ENCODE results near the gene WDFY4. TPM values are rescaled to one million over a fixed set of nuclear protein-coding genes. Genes with fewer than 3 reads are reported as not detected.

WDFY4 gene
- total RNA-seq, 1 experiment from 2014 or later, result 0.23 TPM

DNA sequence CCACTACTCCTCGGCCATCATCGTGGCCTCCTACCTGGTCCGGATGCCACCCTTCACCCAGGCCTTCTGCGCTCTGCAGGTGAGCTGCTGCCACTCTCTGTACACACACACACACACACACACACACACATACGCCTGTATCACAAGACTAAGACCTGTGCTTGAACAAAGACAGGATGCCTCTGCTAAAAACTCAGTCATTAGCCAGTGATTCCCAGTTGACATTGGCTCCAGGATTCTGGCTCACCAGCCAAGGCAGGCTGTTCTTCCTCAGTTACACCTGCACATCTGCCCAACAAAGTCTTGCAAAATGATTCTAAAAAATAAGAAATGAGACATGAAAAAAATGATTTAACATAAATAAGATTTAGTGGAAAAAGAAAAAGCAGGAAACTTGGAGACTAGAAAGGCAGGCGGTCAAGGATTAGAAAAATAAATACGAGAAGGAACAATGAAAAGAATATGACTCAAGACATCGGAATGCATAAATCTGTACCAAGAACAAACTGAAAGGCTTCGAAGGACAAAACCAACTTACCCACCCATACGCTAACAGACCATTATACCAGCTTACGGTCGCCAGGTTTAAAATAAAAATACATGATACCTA lies 262.3 kb downstream of the WDFY4 start:
- intact Hi-C loops (cut with micrococcal nuclease; ENCODE audit: unreplicated experiment) (no loop called here), in situ Hi-C loops (cut with HindIII; ENCODE audit: low pct_unique_long_range_greater_than_20kb, low sequenced_read_pairs) (no loop called here)
- no peaks in the 10 kb centered on the region for H3K9me3 ChIP-seq (ENCODE audit: control insufficient read depth, insufficient read depth, low read depth, low read length)
- no peak overlapping the region for H3K4me3 ChIP-seq (ENCODE audit: low read depth in 2 of 2, low read length in 2 of 2)
- POLR2A ChIA-PET, result no interaction called here
- CTCF ChIA-PET, result no interaction called here
- DNase-seq (ENCODE audit: low read depth, low spot score), result no peak
- ATAC-seq, result no peak
- TF ChIP-seq, protein P1, sequence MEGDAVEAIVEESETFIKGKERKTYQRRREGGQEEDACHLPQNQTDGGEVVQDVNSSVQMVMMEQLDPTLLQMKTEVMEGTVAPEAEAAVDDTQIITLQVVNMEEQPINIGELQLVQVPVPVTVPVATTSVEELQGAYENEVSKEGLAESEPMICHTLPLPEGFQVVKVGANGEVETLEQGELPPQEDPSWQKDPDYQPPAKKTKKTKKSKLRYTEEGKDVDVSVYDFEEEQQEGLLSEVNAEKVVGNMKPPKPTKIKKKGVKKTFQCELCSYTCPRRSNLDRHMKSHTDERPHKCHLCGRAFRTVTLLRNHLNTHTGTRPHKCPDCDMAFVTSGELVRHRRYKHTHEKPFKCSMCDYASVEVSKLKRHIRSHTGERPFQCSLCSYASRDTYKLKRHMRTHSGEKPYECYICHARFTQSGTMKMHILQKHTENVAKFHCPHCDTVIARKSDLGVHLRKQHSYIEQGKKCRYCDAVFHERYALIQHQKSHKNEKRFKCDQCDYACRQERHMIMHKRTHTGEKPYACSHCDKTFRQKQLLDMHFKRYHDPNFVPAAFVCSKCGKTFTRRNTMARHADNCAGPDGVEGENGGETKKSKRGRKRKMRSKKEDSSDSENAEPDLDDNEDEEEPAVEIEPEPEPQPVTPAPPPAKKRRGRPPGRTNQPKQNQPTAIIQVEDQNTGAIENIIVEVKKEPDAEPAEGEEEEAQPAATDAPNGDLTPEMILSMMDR (IDR thresholded peaks at IDR 0.05), result no peak
- TF ChIP-seq, protein P2, sequence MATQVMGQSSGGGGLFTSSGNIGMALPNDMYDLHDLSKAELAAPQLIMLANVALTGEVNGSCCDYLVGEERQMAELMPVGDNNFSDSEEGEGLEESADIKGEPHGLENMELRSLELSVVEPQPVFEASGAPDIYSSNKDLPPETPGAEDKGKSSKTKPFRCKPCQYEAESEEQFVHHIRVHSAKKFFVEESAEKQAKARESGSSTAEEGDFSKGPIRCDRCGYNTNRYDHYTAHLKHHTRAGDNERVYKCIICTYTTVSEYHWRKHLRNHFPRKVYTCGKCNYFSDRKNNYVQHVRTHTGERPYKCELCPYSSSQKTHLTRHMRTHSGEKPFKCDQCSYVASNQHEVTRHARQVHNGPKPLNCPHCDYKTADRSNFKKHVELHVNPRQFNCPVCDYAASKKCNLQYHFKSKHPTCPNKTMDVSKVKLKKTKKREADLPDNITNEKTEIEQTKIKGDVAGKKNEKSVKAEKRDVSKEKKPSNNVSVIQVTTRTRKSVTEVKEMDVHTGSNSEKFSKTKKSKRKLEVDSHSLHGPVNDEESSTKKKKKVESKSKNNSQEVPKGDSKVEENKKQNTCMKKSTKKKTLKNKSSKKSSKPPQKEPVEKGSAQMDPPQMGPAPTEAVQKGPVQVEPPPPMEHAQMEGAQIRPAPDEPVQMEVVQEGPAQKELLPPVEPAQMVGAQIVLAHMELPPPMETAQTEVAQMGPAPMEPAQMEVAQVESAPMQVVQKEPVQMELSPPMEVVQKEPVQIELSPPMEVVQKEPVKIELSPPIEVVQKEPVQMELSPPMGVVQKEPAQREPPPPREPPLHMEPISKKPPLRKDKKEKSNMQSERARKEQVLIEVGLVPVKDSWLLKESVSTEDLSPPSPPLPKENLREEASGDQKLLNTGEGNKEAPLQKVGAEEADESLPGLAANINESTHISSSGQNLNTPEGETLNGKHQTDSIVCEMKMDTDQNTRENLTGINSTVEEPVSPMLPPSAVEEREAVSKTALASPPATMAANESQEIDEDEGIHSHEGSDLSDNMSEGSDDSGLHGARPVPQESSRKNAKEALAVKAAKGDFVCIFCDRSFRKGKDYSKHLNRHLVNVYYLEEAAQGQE (IDR thresholded peaks at IDR 0.05; ENCODE audit: insufficient read depth in 1 of 2, low read depth in 2 of 2, low read length in 1 of 2), result no peak
- H3K4me1 ChIP-seq (ENCODE audit: control insufficient read depth, insufficient read depth, low read length), result no peaks in the 10 kb centered on the region
- no peak overlapping the region for H3K27ac ChIP-seq (ENCODE audit: low read length)
- peaks cover 2% of the 10 kb centered on the region; the same call in 1 of the 2 replicates for H3K27me3 ChIP-seq (ENCODE audit: control insufficient read depth, insufficient read depth, low read length)
- H3K36me3 ChIP-seq (ENCODE audit: control insufficient read depth, insufficient read depth, low read length), result no peaks in the 10 kb centered on the region
- BruUV-seq (replicated peaks), result no TSS peak

DNA sequence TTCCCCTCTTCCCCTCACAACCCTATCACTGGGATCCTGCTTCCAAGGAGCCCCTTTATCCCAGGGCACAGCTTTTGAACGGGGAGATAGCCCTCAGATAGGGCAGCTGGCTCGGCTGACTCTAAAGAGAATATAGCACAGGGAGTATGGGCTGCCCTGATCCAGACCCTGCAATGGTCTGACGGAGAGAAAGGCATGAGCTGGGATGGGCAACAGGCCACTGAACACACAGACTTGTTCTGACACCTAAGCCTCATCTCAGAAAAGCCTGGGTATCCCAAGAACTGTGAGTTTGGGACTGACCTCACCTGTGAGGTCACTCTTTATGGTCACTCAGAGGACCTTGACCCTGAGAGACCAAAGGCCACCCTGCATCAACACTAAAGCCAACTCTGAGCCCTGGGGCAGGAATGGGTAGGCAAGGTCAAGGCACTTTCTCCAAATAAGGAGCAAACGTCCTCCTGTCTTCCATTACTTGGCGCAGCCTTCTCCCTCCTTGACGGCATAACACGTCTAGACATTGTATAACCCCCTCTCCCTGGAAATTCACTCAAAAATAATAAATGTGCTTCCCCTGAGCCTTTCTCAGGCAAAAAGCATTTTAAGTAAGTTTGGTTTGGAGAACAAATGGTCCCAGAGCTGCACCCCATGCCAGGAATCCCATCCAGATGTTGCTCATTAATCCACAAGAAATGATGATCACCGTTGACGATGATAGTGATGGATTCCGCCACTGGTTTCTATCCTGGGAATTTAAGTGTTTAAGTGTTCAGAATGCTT lies 263.2 kb downstream of the WDFY4 start:
- ChIA-PET CTCF (no interaction called here), POLR2A (no interaction called here)
- Histone ChIP-seq H3K27ac (ENCODE audit: low read length) (no peak overlapping the region), H3K27me3 (ENCODE audit: control insufficient read depth, insufficient read depth, low read length) (peaks cover 4% of the 10 kb centered on the region; the same call in 1 of the 2 replicates), H3K9me3 (ENCODE audit: control insufficient read depth, insufficient read depth, low read depth, low read length) (no peaks in the 10 kb centered on the region), H3K36me3 (ENCODE audit: control insufficient read depth, insufficient read depth, low read length) (no peaks in the 10 kb centered on the region), H3K4me3 (ENCODE audit: low read depth in 2 of 2, low read length in 2 of 2) (no peak overlapping the region), H3K4me1 (ENCODE audit: control insufficient read depth, insufficient read depth, low read length) (no peaks in the 10 kb centered on the region)
- TF ChIP-seq TCF7L2 (IDR thresholded peaks at IDR 0.05; ENCODE audit: low read depth, low read length), result no peak
- in situ Hi-C loops (cut with HindIII; ENCODE audit: low pct_unique_long_range_greater_than_20kb, low sequenced_read_pairs), result no loop called here
- no TSS peak for BruUV-seq (replicated peaks)
- intact Hi-C loops (cut with micrococcal nuclease; ENCODE audit: unreplicated experiment), result no loop called here
- DNase-seq (ENCODE audit: low read depth, low spot score) (no peak), ATAC-seq (no peak)

DNA sequence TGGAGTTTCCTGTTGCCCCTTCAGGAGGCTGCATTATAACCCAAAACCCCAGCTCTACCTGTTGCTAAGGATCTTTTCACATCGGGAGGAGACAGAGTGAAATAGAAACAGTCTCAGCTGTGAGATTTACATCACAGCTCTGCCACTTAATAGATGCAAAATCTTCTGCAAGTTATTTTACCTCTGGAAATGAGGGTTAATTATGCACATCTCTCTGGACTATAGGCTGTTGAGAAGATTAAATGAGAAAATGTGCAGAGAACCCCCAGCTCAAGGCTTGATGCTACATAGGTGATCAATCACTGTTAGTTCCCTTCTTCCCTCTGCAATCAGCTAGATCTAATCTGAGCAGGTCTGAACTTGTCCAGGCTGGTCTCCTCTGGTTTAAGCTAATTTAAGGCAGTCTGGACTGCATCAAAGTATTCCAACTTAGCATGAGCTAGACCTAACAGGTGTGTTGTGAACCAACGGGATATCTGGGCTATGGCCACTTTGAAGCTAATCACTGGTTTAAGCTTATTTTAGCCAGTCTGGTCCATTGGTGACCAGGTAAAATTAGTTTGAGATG lies 263.9 kb downstream of the WDFY4 start:
- intact Hi-C loops (cut with micrococcal nuclease; ENCODE audit: unreplicated experiment) (no loop called here), in situ Hi-C loops (cut with HindIII; ENCODE audit: low pct_unique_long_range_greater_than_20kb, low sequenced_read_pairs) (no loop called here)
- DNase-seq (ENCODE audit: low read depth, low spot score) (no peak), ATAC-seq (no peak)
- H3K36me3 ChIP-seq (ENCODE audit: control insufficient read depth, insufficient read depth, low read length), result no peaks in the 10 kb centered on the region
- H3K4me3 ChIP-seq (ENCODE audit: low read depth in 2 of 2, low read length in 2 of 2), result no peak overlapping the region
- H3K27ac ChIP-seq (ENCODE audit: low read length), result no peak overlapping the region
- H3K27me3 ChIP-seq (ENCODE audit: control insufficient read depth, insufficient read depth, low read length), result peaks cover 4% of the 10 kb centered on the region; the same call in 1 of the 2 replicates
- no peaks in the 10 kb centered on the region for H3K9me3 ChIP-seq (ENCODE audit: control insufficient read depth, insufficient read depth, low read depth, low read length)
- POLR2A ChIA-PET, result no interaction called here
- CTCF ChIA-PET, result no interaction called here
- no TSS peak for BruUV-seq (replicated peaks)
- TF ChIP-seq, protein P1 (IDR thresholded peaks at IDR 0.05), result no peak
- TF ChIP-seq, protein P2 (IDR thresholded peaks at IDR 0.05; ENCODE audit: insufficient read depth in 1 of 2, low read depth in 2 of 2, low read length in 1 of 2), result no peak
- TF ChIP-seq TCF7L2 (IDR thresholded peaks at IDR 0.05; ENCODE audit: low read depth, low read length), result no peak
- no peak for TF ChIP-seq SIN3A (IDR thresholded peaks at IDR 0.05; ENCODE audit: borderline replicate concordance, insufficient read depth, low read depth, low read length)
- no peak for TF ChIP-seq POLR2AphosphoS5 (IDR thresholded peaks at IDR 0.05; ENCODE audit: low read depth, low read length)
- no peaks in the 10 kb centered on the region for H3K4me1 ChIP-seq (ENCODE audit: control insufficient read depth, insufficient read depth, low read length)
